NCI-H526 (cell line): ENCODE measurements around the gene ASCL2.

ENCODE experiments used
- DNase-seq, 2 experiments: peaks; one replicate each; lab custom pipeline; 2025; lab: John Stamatoyannopoulos, UW

The ASCL2 gene

DNA sequence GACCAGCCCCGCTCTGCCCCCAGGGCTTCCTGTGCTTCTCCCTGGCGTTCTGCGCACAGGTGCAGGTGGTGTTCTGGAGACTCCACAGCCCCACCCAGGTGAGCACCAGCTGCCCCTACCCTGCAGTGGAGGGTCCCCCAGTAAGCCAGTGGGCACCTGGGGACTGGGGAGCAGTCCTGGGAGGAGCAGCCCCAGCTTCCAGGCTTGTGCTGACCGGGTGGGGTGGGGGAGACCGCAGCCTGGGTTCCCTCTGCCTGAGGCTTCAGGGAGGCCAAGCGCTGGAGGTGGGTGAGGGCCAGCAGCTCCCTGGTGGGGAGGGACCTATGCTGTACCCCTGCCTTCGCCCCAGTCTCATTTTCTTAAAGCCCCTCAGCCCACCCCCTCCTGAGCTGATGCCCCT, 38.3 kb upstream of the ASCL2 start:
- no peak for DNase-seq

DNA sequence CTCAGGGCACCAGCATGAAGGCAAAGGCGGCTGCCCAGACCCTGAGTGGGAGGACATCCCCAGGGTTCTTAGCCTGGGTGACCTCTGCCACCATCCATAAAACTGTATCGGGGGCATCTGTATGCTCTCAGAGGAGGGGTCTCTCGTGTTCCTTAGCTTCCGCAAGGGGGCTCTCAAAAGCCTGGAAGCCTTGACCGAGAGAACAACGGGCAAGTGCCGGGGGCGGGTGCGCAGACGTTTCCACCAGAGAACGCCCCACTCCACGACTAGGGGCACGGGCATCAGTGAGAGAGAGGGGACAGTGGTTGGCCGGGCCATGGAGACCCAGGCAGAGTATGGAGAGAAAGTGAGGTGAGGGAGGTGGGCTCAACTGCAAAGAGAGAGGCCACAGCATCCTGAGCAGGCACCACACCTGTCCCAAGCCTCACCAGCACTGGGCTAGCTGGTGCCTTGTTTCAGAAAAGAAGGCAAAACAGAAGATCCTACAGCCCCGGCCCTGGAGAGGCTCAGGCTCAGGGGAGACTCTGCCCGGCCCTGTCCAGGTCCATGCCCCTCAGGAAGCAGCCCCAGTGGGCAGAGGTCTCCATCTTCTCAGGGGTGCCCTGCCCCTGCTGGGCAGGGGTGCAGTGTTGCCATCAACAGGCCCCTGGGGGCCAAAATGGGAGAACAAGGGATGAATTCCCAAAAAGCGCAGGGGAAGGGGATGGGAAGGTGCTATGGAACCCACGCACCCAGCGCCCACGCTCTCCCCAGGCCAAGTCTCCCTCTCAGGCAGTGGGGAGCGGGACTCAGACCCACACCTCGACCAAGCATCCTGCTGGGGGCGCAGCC, 37.3 kb upstream of the ASCL2 start:
- no peak for DNase-seq

DNA sequence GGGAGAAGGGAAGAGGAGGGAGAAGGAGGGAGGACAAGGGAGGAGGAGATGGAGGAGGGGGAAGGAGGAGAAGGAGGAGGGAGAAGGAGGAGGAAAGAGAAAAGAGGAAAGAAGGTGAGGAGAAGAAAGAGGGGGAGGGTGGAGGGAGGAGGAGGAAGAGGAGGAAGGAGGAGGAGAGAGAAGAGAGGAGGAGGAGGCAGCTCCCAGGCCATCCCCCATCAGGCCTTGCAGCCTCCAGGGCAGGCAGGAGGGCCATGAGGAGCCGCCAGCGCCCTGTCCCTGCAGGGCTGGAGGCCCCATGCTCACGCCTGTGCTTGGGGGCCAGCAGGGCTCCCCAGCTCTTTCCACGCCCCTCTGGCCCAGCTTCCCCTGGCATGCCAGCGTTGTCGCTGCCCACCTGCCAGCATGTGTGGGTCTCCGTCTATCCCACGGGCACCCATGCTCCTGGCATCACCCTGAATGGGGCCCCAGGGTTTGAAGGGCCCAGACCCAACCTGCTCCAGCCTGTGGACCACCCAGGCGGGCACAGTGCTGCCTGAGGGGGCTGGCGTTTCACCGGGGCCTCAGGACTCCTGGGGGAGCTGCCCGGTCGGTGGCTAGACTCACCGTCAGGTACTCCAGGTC, 36.6 kb upstream of the ASCL2 start:
- DNase-seq = no peak

DNA sequence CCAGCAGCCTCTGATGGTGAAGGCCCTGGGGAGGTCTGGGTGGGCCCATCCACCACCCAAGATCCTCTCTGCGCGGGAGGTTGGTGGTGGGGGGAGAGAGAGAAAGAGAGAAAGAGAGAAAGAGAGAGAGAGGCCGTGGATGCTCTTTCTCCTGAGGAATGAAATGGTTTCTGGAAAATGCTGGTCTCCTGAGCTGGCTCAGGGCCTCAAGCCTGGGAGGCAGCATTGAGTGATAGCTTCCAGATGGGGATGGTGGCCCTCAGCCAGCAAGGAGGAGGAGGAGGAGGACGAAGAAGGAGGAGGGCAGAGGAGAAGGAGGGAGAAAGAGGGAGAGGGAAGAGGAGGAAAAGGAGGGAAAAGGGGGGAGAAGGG, 36.0 kb upstream of the ASCL2 start:
- DNase-seq = no peak

DNA sequence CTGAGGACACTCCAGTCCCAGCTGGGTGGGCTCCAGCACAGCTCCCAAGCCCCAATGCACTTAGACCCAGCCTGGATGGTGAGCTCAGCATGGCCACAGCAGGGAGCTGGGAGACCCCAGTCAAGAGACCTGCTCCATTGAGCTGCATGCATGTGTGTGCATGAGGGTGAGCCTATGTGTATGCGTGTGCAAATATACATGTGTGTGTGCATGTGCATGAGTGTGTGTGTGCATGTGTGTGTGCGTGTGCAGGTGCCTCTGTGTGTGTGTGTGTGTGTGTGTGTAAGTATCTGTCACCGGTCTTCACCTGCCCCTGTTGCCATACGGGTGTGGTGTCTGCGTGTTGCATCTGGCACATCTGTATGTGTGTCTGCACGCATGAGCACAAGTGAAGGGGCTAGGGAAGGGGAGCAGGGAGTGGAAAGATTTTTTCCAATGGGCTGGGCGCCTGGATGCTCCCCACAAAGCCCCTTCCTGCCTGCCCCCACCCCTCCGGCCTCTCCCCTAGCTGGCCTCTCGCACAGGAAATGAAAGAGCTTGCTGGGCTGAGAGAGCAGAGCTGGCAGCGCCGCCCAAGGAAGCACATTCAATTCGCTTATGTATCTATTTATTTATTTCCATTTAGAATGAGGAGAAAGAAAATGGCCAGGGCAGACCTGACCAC, 35.5 kb upstream of the ASCL2 start:
- no peak for DNase-seq

DNA sequence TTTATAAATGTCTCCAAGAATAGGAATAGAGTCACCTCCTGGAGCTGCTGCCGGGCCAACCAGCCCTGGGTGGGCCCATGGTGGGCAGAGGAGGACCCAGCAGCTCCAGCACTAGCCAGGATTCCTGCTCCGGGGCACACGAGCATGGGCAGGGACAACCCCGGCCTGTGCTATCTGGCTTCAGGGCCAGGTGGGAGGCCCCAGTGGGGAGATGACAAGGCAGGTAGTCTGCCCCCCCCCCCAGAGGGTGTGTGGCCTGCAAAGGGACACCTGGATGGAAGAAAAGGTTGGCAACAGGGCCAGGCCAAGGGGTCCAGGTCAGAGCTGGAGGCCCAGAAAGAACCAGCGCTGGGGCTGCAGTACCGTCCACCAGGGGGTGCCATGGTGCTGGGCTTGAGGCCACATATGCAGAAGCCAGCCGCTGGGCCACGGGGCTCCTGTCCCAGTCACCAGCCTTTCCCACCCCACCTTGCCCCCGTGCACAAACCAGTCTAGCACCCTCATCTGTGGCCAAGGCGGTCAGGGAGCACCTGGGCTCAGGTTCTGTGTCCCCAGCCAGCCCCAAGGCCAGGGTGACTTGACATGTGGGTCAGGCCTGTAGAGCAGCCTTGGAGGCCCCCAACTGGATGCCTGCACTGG, 34.9 kb upstream of the ASCL2 start:
- peak; percentile 46 to 95 for DNase-seq

DNA sequence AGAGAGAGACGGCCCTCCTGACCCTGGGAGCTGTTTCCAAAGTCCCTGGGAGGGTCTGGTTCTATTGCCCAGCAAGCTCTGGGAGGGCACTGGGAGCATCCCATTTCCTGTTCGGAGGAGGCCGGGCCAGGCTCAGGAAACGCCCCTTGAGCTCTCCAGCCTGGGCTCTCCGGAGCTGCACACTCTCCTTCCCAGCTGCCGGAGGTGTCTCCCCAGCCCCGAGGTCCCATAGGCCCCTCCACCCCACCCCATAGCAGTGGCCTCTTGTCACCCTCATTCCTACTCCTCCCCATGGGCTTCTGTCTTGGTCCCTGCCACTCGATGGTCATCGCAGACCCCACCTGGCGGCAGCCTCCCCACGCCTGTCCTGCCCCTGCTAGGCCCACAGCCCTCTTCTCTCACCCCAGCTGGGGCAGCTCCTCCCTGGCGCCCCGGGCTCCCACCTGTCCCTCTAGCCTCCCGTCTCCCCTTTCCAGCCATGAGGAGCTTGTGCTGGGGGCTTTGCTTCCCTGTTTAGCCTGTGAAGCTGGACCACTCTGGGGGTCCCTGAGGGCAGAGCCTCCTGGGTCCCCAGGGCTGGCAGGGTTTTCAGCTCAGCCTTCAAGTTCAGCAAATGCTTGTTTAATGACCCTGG, 34.2 kb upstream of the ASCL2 start:
- DNase-seq = peak in 1 of 2 experiments; percentile 41

DNA sequence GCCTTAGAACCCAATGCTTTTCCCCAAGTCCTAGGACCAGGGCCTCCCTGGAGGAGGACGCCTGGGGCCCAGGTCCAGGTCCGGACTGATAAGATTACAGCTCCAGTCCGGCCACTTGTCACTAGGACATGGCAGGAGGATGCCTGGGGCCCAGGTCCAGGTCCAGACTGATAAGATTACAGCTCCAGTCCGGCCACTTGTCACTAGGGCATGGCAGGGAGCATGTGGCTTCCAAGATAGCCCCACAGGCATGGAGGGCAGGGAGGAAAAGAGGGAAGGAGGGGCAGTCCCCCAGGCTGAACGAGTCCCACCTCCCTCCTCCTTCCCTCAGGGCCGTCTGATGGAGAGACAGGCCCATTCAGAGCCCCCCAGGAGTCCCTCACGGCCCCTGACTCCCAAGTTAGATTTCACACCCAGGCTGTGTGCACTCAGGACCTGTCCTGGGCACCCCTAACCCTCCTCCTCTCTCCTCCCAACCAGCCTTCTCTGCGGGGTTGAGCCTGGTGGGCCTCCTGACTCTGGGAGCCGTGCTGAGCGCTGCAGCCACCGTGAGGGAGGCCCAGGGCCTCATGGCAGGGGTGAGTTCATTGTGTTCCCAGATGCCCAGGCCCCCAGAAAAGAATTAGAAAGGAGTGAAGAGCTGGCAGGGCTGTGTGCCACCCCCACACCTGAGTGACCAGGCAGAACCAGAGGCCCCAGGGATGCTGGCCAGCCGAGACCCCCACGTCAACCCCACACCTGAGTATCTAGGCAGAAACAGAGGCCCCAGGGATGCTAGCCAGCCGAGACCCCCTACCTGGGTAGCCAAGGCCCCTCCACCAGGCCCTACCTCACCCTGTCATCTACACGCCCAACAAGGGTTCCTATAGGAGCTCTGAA, 33.5 kb upstream of the ASCL2 start:
- DNase-seq = no peak

DNA sequence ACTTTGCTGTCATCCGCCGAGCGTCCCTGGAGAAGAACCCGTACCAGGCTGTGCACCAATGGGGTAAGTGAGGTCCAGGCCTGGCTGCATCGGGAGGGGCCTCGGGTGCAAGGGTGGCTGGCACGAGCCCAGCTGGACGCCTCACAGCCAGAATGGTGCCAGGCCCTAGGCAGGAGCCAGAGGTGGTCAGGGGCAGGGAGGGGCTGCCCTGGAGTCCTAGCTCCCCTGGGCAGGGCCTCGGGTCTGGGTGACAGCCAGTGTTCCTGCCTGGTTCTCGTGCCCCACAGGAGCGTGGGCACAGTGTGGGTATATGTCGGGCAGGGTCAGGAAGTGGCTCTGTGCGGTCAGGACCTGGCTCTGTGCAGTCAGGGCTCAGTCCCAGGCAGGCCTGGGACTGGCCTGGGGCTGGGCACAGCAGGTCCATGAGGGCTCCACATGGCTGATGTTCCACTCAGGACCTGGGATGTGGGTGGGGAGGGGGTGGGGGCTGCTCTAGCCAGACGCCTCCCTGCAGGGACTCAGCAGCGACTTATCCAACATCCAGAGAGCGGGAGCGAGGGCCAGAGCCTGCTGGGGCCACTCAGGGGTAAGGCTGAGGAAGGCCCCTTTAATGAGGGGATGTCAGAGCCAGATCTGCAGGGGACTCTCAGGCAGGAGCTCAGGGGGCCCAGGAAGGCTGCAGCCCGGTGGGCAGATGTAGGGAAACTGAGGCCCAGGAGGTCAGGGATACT, 32.7 kb upstream of the ASCL2 start:
- DNase-seq = no peak

DNA sequence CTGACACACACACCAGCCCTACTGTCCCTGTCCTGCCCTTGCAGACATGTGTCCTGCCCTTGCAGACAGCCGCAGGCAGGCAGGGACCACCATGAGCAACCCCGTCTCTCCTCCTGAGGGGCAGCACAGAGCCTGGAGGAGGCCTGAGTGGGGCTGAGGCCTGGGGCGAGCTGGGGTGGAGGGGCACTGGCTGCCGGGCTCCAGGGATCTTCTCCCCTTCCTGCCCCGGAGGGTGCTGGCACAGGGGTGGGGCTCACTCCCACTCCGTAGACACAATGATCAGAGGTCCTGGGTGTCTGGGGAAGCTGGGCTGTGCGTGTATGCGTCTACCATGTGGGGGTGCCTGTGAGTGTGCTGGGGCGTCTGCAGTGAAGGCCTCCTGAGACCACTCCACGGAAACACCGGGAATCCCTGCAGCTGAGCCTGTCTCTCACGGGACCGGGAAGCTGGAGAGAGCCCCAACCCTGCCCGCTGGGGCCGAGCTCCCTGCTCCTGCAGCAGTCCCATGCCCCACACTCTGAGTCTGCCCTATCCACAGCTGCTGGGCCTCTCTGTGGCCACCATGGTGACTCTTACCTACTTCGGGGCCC, 32.0 kb upstream of the ASCL2 start:
- no peak for DNase-seq

DNA sequence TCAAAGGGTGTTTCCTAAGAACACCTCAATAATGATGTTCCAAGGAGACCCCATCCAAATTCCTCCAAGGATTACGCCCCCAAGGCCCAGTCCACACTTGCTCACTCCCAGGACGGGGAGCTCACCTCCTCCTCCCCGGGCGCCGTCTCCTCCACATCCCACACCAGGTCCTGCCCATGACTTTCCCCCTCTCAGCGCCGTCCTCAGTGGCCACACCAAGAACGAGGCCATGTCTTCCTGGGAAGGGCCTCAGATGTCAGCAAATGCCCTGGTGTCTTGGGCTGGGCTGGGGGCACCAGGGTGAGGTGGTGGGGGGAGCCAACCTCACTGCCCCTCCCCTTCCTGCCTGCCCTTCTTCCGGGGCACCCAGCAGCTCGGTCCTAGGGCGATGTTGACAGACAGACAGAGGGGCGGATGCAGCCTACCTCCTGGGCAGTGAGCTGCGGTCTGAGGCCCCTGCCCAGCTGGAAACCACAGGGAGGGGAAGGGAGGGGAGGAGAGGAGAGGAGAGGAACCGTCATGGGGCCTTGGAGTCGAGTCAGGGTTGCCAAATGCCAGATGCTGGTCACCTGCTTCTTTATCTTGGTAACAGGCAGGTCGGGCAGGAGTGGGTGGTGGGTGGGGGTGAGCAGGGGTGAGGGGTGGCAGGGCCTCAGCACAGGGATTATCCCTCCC, 31.4 kb upstream of the ASCL2 start, which contains the start of the genes C11orf21 and TSPAN32:
Gene C11orf21, minus strand, starts transcription at position 288 of the 675 bp plus-strand sequence. Its CDS starts 110 bp downstream, at position 178.
Gene TSPAN32, plus strand, starts transcription at position 383 of the 675 bp plus-strand sequence. Its CDS starts 137 bp downstream, at position 520.
- peak in 1 of 2 experiments; percentile 42 for DNase-seq

DNA sequence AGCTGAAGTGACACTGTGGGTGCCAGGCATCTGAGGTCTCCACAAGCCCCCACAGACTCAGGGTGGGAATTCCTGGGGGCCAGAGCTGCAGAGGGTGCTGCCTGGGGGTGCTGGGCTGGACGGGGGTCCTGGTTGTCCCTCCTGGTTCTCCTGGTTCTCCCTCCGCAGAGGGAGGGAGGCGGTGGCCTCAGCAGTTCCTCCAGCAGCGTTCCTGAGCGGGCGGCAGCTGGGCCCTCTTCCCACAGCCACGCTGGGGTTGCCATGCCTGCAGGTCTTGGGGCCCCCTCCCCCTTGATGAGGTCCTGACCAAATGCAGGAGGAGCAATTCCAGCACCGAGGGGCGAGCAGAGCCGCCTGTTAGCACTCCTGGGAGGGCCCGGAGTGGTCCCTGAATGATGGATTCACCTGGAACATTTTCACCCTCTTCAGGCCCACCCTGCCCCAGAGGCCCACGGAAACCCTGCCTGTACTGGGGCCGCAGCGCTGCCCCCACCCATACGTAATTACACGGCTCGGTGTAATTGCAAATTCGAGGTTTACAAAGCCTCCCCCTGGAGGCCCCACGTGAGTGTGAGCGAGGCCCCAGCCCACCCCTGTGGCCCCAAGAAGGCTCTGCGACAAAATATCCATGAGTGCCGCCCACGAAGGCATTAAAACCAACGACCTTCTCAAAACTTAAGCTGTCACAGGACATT, 30.7 kb upstream of the ASCL2 start:
- DNase-seq = peak in 1 of 2 experiments; percentile 34

DNA sequence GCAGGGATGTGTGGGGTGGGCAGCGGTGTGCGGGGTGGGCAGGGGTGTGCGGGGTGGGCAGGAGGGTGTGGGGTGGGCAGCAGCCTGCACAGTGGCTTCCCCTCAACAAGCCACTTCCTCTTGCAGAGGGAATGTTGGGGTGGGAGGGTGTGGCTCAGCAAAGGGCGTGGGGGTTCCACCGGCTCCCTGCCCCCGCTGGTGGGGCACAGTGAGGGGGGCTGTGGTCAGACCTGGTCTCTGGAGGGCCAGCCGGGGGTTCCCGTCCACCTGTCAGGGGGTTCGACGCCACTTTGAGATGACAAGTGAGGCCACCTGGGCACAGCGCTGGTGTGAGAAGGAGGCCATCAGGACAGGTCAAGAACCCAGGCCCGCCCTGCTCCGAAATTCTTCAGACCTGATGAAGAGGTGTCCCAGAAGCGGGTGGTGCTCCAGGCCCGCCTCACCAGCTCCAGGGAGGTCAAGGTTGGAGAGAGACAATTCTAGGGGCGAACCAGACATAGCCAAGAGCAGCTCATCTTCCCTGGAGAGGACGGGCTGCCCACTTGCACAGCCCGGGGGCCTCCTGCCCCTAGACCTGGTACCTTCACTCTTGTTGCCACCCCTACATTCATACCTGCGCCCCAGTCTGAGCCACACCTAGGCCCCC, 30.0 kb upstream of the ASCL2 start:
- DNase-seq = no peak

DNA sequence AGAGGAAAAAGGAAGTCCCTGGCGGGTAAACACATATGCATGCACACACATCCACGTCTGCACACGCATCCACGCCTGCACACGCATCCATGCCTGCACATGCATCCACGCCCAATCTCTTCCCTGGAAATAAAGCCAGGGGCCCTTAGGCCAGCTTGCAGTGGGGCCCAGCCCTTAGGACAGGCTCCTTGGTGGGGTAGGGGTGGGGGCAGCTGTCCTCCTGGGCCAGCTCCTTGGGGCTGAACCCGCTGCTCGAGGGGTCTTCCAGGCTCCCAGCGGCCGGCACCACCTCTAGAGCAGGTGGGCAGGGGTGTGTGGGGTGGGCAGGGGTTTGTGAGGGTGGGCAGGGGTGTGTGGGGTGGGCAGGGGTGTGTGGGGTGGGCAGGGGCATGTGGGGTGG, 29.4 kb upstream of the ASCL2 start:
- no peak for DNase-seq

DNA sequence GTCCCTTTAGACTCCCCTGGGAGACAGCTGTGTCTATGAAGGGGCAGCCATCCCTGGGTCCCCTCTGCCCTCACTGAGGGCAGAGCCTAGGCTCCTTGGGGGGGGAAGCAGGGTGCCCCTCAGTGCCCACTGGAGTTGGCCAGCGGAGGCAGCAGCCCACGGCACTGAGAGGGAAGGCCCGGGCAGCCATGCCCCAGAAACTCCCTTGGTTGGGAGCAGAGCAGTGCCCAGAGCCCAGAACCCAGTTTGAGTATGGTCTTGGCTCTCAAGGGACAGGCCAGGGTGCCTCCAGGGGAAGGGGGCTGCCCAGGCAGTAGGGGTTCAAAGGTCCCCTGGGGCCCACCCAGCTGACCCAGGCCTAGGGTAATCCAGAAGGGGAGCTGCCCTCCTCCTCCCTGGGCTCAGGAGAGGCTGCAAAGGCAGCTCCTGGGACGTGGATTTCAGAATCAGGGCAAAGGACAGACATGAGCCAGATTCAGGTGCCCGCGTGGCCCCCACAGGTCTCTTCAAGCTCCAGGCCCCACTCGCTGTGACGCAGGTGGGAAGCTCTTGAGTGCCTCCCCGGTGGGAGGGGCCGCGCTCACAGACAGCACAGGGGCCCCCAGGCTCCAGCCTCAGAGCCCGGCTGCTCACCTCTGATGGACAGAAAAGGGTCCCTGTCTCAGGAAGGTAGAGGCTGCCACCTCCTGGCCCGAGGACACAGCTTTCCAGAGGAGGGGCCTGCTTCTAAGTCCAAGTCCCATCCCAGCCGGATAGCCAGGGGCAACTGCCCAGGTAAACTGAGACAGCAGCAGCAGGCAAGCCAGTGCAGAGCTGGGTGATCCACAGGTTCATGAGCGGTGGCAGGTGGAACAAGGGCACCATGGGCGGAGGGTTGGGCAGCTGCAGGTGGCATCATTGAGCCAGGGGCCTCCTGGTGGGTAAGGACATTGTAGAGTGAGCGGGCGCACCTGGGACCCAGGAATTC, 28.7 kb upstream of the ASCL2 start:
- peak; percentile 69 to 94 for DNase-seq

DNA sequence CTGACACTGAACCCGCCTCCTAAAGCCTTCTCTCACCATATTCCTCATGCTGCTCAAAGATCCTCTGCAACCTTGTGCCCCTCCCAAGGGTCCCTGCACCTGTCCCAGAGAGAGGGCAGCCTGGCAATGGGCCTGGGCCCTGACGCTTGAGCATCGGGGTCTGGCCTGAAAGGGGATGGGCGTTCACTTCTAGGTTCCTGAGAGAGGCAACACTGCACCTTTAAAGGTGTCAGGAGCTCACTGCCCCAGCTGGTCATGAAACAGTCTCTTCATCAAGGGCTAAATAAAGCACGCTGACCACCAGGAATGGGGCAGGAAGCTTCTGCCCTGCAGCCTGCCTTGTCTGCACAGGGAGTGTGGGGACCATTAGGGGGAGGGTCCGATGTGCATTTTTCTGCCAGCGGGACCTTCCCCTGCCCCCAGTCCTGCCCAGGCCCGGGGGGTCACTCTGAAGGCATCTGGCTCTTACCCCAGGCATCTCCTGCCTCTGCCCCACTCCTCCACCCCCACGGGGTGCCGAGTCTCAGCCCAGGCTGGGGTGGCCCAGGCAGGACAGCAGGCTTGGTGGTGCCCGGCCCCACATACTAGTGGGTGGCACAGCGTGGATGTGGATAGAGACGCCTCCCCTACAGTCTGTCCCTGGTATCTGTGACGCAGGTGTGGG, 27.9 kb upstream of the ASCL2 start:
- no peak for DNase-seq
